ENCODE measurements around the gene AMPD2. TPM values are rescaled to one million over a fixed set of nuclear protein-coding genes. Genes with fewer than 3 reads are reported as not detected.

The AMPD2 gene
- total RNA-seq, 2 donors from 2014 or later, result 55.7 to 69.3 TPM

DNA sequence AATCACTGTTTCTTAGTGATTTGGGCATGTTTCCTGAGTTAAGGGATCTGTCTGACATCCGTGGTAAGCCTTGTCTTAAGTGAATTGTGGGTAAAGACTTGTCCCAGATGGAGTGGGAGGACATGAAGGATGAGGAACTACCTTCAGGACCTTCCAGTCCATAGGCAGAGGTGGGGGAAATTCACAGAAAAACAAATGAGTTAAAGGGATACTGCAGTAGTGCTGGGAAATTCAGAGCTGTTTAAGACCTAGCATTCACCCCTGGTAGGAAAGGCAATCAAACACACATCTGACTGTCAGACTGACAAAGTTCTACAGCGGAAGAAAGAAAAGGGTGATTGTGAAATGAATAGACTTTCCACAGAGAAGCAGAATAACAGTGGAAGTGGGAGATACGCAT is 3.2 kb upstream of the AMPD2 start:
- Mint-ChIP-seq H3K4me3 (no peak overlapping the region), H3K27ac (peak overlapping the region; percentile 22), H3K9me3 (no peaks in the 10 kb centered on the region), H3K4me1 (peaks cover 26% of the 10 kb centered on the region), H3K36me3 (ENCODE audit: low read depth) (no peaks in the 10 kb centered on the region), H3K27me3 (ENCODE audit: insufficient read depth) (no peaks in the 10 kb centered on the region)
- H3K4me1 ChIP-seq (ENCODE audit: control insufficient read depth, insufficient read depth, low read length), result peaks cover 1% of the 10 kb centered on the region
- H3K36me3 ChIP-seq (ENCODE audit: control insufficient read depth, insufficient read depth, low read length), result no peaks in the 10 kb centered on the region
- no peaks in the 10 kb centered on the region for H3K9me3 ChIP-seq (ENCODE audit: control insufficient read depth, low read length)
- H3K4me3 ChIP-seq (ENCODE audit: low read length), result no peak overlapping the region
- no peaks in the 10 kb centered on the region for H3K27me3 ChIP-seq (ENCODE audit: control insufficient read depth, insufficient read depth, low read length, poor library complexity, severe bottlenecking)
- TF ChIP-seq, protein P1, sequence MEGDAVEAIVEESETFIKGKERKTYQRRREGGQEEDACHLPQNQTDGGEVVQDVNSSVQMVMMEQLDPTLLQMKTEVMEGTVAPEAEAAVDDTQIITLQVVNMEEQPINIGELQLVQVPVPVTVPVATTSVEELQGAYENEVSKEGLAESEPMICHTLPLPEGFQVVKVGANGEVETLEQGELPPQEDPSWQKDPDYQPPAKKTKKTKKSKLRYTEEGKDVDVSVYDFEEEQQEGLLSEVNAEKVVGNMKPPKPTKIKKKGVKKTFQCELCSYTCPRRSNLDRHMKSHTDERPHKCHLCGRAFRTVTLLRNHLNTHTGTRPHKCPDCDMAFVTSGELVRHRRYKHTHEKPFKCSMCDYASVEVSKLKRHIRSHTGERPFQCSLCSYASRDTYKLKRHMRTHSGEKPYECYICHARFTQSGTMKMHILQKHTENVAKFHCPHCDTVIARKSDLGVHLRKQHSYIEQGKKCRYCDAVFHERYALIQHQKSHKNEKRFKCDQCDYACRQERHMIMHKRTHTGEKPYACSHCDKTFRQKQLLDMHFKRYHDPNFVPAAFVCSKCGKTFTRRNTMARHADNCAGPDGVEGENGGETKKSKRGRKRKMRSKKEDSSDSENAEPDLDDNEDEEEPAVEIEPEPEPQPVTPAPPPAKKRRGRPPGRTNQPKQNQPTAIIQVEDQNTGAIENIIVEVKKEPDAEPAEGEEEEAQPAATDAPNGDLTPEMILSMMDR (conservative IDR thresholded peaks at IDR 0.05), result no peak
- no peak overlapping the region for H3K9ac ChIP-seq (ENCODE audit: extremely low read depth, low read length, poor library complexity, severe bottlenecking)
- DNase-seq, result no peak
- no peak overlapping the region for H3K27ac ChIP-seq (ENCODE audit: low read depth, low read length)
- 90 to 93% methylated on average over 3 of the region's 3 CpGs for WGBS, 2 experiments (ENCODE audit: insufficient coverage in 1 of 2, insufficient read length in 1 of 2)

GRCh38 chr1:109617291-109617801 is 2.3 kb upstream of the AMPD2 start:
- Mint-ChIP-seq H3K4me1 (peaks cover 28% of the 10 kb centered on the region), H3K4me3 (no peak overlapping the region), H3K27ac (peak overlapping the region; percentile 74), H3K9me3 (no peaks in the 10 kb centered on the region), H3K27me3 (ENCODE audit: insufficient read depth) (no peaks in the 10 kb centered on the region), H3K36me3 (ENCODE audit: low read depth) (no peaks in the 10 kb centered on the region)
- peak; percentile 75 for DNase-seq
- no peak overlapping the region for H3K9ac ChIP-seq (ENCODE audit: extremely low read depth, low read length, poor library complexity, severe bottlenecking)
- H3K36me3 ChIP-seq (ENCODE audit: control insufficient read depth, insufficient read depth, low read length), result no peaks in the 10 kb centered on the region
- peak overlapping the region; percentile 54 for H3K27ac ChIP-seq (ENCODE audit: low read depth, low read length)
- TF ChIP-seq, protein P1 (conservative IDR thresholded peaks at IDR 0.05), result peak; percentile 35
- H3K27me3 ChIP-seq (ENCODE audit: control insufficient read depth, insufficient read depth, low read length, poor library complexity, severe bottlenecking), result no peaks in the 10 kb centered on the region
- no peak overlapping the region for H3K4me3 ChIP-seq (ENCODE audit: low read length)
- H3K9me3 ChIP-seq (ENCODE audit: control insufficient read depth, low read length), result no peaks in the 10 kb centered on the region
- H3K4me1 ChIP-seq (ENCODE audit: control insufficient read depth, insufficient read depth, low read length), result peaks cover 7% of the 10 kb centered on the region
- whole genome bisulfite sequencing, 2 experiments (ENCODE audit: insufficient coverage in 1 of 2, insufficient read length in 1 of 2), result 60% methylated on average over 3 of the region's 3 CpGs; no CpG with 5 or more reads in 1 of the 2 experiments

DNA sequence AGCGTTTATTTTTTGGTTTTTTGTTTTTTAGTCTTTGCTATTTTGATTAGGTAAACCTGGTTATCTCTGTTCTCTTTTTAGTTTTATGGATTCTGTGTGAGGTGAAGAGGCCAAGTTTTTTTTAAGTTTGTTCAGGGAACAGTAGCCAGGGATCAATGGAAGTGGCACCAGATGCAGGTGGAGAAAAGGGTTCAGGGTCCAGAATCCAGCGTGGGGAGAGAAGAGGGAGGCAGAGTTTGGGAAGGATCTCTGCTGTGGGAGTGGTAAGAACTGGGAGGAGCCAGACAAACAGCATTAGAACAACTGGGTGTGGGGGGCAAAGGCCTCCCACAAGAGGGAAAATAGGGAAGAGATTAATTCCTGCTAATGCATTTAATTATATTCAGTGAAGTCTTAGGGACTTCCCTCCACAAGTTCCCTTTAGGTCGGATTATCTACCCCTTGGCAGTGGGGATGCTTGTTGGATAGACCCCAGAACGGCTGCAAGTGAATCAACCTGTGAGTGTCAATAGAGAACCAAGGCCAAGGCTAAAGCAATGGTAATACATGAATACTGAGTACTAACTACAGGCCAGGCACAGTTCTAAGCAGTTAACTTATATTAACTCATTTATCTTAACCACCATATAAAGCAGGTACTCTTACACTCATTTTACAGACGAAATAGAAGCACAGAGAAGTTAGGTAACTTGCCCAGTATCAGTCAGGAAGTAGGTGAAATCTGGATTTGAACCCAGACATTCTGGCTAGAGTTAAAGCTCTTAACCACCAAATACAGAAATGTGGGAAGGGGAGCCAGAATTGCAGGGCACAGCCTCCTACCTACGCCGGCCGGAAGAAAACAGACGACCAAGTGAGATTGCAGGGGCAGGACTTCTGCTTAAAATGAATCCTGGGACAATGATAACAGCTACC is 719 bp upstream of the AMPD2 start:
- H3K36me3 Mint-ChIP-seq (ENCODE audit: low read depth), result no peaks in the 10 kb centered on the region
- Histone ChIP-seq H3K4me1 (ENCODE audit: control insufficient read depth, insufficient read depth, low read length) (peaks cover 7% of the 10 kb centered on the region), H3K36me3 (ENCODE audit: control insufficient read depth, insufficient read depth, low read length) (no peaks in the 10 kb centered on the region), H3K4me3 (ENCODE audit: low read length) (peak overlapping the region; percentile 95), H3K9me3 (ENCODE audit: control insufficient read depth, low read length) (no peaks in the 10 kb centered on the region), H3K9ac (ENCODE audit: extremely low read depth, low read length, poor library complexity, severe bottlenecking) (peak overlapping the region; percentile 78), H3K27ac (ENCODE audit: low read depth, low read length) (no peak overlapping the region), H3K27me3 (ENCODE audit: control insufficient read depth, insufficient read depth, low read length, poor library complexity, severe bottlenecking) (no peaks in the 10 kb centered on the region)
- peaks cover 23% of the 10 kb centered on the region for H3K4me1 Mint-ChIP-seq
- TF ChIP-seq, protein P1 (conservative IDR thresholded peaks at IDR 0.05), result no peak
- peak overlapping the region; percentile 91 for H3K4me3 Mint-ChIP-seq
- peak; percentile 43 for DNase-seq
- 42 to 65% methylated on average over 3 to 9 of the region's 9 CpGs for WGBS, 2 experiments (ENCODE audit: insufficient coverage in 1 of 2, insufficient read length in 1 of 2)
- H3K9me3 Mint-ChIP-seq, result no peaks in the 10 kb centered on the region
- H3K27me3 Mint-ChIP-seq (ENCODE audit: insufficient read depth), result no peaks in the 10 kb centered on the region
- H3K27ac Mint-ChIP-seq, result peak overlapping the region; percentile 79
